ENCODE results near the gene VWA8. TPM values are rescaled to one million over a fixed set of nuclear protein-coding genes. Genes with fewer than 3 reads are reported as not detected.

The VWA8 gene
- total and polyA plus RNA-seq, 2 of the 8 experiments (the other 6 are each of a cell fraction or from before 2014, with no cell fraction given) = 5.9 to 19.6 TPM

- H2BK5ac ChIP-seq (ENCODE audit: low read depth, low read length) = no peak overlapping the region
- no peak overlapping the region for H4K8ac ChIP-seq (ENCODE audit: extremely low read depth, insufficient read depth, low read length)
- no peak overlapping the region for H2BK20ac ChIP-seq (ENCODE audit: low read length)
- no peaks in the 10 kb centered on the region for H3K79me1 ChIP-seq (ENCODE audit: low read depth, low read length)
- no peaks in the 10 kb centered on the region for H3K36me3 ChIP-seq (ENCODE audit: control insufficient read depth in 2 of 4, insufficient read depth in 4 of 4, low read length in 3 of 4)
- H3K4ac ChIP-seq (replicated peaks; ENCODE audit: insufficient read length, low read depth, low read length) = no peak overlapping the region
- peaks cover 0 to 2% (median 2%) of the 10 kb centered on the region in 4 experiments; a peak in 3 of 7 replicates for H3K4me1 ChIP-seq (replicated peaks in 1 of 4; ENCODE audit: control insufficient read depth in 3 of 4, insufficient read depth in 4 of 4, low read length in 3 of 4)
- no peaks in the 10 kb centered on the region; a peak in 1 of 7 replicates for H3K27me3 ChIP-seq (replicated peaks in 1 of 4; ENCODE audit: control insufficient read depth in 3 of 4, extremely low read depth in 1 of 4, insufficient read depth in 3 of 4, low read length in 3 of 4)
- FAIRE-seq (no peak), DNase-seq (ENCODE audit: low read depth in 1 of 2, low spot score in 2 of 2) (no peak)
- no peak overlapping the region for H3K23ac ChIP-seq (ENCODE audit: insufficient read length)
- no peak overlapping the region for H4K91ac ChIP-seq (replicated peaks; ENCODE audit: insufficient read length, low read length)
- CTCF ChIA-PET (ENCODE audit: partially characterized antibody) = interaction anchor here (1.1 to 2.3 kb wide), 3 partner anchors 10 to 103 kb away, joined by 3 to 8 read pairs (median 3); no protein-coding TSS in a partner anchor
- no peak overlapping the region for H3K18ac ChIP-seq (ENCODE audit: extremely low read depth, low read length)
- TF ChIP-seq HDAC6 (IDR thresholded peaks at IDR 0.05; ENCODE audit: low read depth, low read length) = no peak
- TF ChIP-seq HDAC2 (IDR thresholded peaks at IDR 0.05; ENCODE audit: borderline replicate concordance in 1 of 2, low read depth in 2 of 2, low read length in 2 of 2) = no peak
- no peak for TF ChIP-seq TAF7 (optimal IDR thresholded peaks at IDR 0.05; ENCODE audit: borderline replicate concordance, low read depth, low read length)
- TF ChIP-seq RFX5 (IDR thresholded peaks at IDR 0.05; ENCODE audit: borderline replicate concordance, low read depth, low read length) = no peak
- no peak for TF ChIP-seq KDM1A (IDR thresholded peaks at IDR 0.05; ENCODE audit: borderline replicate concordance, low read length)
- TF ChIP-seq SP4 (IDR thresholded peaks at IDR 0.05; ENCODE audit: low read length) = no peak
- TF ChIP-seq CHD1 (IDR thresholded peaks at IDR 0.05; ENCODE audit: low read depth, low read length) = no peak
- no peak for TF ChIP-seq NRF1 (IDR thresholded peaks at IDR 0.05; ENCODE audit: low read depth, low read length)
- H3K14ac ChIP-seq (ENCODE audit: insufficient read length) = no peak overlapping the region
- no peaks in the 10 kb centered on the region for H4K20me1 ChIP-seq (replicated peaks in 1 of 2; ENCODE audit: control insufficient read depth in 1 of 2, insufficient read depth in 2 of 2, low read length in 2 of 2)
- H2BK120ac ChIP-seq (replicated peaks; ENCODE audit: low read depth, low read length) = no peak overlapping the region
- no peak overlapping the region for H3K4me2 ChIP-seq (ENCODE audit: insufficient read depth in 1 of 2, low read depth in 2 of 2, low read length in 2 of 2)
- no peak overlapping the region for H2AFZ ChIP-seq (ENCODE audit: low read length)
- H3K27ac ChIP-seq (ENCODE audit: low read depth, low read length) = no peak overlapping the region
- H3K23me2 ChIP-seq (ENCODE audit: low read depth, low read length) = no peaks in the 10 kb centered on the region
- H3K79me2 ChIP-seq (ENCODE audit: control insufficient read depth in 1 of 2, insufficient read depth in 2 of 2, low read length in 2 of 2) = no peaks in the 10 kb centered on the region
- no peak overlapping the region for H3K4me3 ChIP-seq (ENCODE audit: extremely low read depth in 1 of 4, insufficient read depth in 2 of 4, low read depth in 3 of 4, low read length in 4 of 4)
- no peak overlapping the region for H4K5ac ChIP-seq (ENCODE audit: insufficient read length, low read depth, low read length)
- no peak overlapping the region for H2AK5ac ChIP-seq (ENCODE audit: low read depth, low read length)
- H2BK12ac ChIP-seq (ENCODE audit: low read depth, low read length) = no peak overlapping the region
- POLR2A ChIA-PET (ENCODE audit: partially characterized antibody) = interaction anchor here (0.6 kb wide), 1 partner anchor 220 kb away, joined by 3 read pairs; no protein-coding TSS in a partner anchor
- H3K9me3 ChIP-seq (ENCODE audit: insufficient read depth in 2 of 2, low read depth in 1 of 2, low read length in 1 of 2) = no peaks in the 10 kb centered on the region
- no peak overlapping the region for H3K56ac ChIP-seq (replicated peaks; ENCODE audit: insufficient read length, low read depth, low read length)
- 96% methylated on average over 10 of the region's 10 CpGs; no CpG with 5 or more reads in 1 of the 2 experiments for WGBS, 2 experiments (ENCODE audit: extremely low coverage in 1 of 2, insufficient coverage in 1 of 2, insufficient read length in 1 of 2, insufficient replicate concordance in 2 of 2, low coverage in 1 of 2, low lambda C conversion rate in 2 of 2, missing lambda C conversion rate in 1 of 2)
- H2BK15ac ChIP-seq (ENCODE audit: low read length) = no peak overlapping the region
- H3K9ac ChIP-seq (replicated peaks in 1 of 4; ENCODE audit: extremely low read depth in 1 of 4, low read depth in 3 of 4, low read length in 3 of 4) = no peak overlapping the region
Measured at GRCh38 chr13:41549491-41549890, 411.4 kb downstream of the VWA8 start.
